HG03575 (cell line): ENCODE measurements around the gene TMEM150B.

Source experiments
- ATAC-seq: cut with Tn5 transposase; IDR thresholded peaks from one replicate; pipeline ENCODE4 v1.9.1; 2021; ENCODE audit not compliant: unreplicated experiment, insufficient number of reproducible peaks, low FRiP score; ENCODE audit errors: extremely low read depth

Gene TMEM150B

DNA sequence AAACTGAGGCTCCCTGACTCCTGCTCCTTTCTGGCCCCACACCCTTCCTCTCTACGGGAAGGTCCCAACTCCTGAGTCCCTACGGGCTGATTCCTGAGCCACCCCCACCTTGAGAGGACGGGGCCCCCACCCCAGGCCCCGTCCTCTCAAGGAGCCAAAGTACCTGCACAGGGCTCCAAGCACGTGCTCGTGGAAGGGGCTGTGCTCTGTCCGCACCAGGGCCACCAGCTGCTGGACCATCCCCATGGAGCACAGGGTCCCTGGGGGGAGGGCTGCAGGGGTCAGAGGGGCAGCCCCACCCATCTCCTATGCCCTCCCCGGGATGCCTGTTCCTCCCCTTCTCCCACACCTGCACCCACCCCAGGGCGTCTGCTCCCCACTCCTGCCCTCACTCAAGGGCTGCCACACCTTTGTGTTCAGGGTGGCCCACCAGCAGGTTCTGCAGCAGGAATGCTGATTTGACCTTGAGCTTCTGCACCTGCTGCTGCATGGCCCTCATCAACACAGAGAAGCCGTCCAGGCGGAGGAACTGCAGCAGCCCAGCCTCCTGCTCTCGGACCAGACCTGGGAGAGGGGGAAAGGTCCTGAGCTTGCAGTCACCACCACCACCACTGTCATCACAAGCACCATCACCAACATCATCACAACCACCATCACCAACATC, 59.3 kb downstream of the TMEM150B start:
- no peak for ATAC-seq

DNA sequence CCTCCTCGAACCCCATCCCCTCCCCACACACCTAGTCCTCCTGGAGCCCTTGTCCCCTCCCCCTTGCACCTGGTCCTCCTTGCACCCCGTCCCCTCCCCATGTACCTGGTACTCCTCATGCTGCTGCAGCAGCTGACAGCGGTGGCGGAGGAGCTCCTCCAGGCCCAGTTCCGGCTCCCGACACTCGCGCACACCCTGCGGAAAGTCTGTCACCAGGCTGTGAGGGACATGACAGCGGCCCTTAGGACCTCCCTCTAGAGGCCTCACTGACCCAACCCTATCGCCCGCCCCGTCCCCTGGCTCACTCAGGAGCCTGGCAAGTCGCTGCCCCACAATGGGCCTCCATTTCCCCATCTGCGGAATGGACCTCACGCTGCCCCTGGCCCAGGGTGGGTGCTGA, 60.0 kb downstream of the TMEM150B start:
- ATAC-seq, result no peak

DNA sequence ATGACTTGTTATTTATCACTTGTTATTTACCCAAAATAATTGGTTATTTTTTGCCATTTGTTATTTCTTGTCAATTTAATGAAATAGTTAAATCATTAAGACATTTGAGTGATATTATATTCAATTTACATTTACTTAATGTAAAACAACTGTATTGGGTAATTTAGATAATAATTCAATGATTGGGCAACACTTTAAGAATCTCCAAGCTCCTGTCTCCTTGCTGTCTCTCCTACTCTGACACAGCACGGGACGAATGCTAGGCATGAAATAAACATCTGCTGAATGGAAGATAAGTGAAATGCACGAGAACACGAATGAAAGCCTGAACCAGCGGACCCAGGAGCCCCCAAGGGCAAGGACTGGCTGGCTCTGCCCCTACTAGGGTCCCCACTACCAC, 60.6 kb downstream of the TMEM150B start:
- ATAC-seq, result no peak
